ENCODE results near the gene TTC21A. TPM values are rescaled to one million over a fixed set of nuclear protein-coding genes. Genes with fewer than 3 reads are reported as not detected.

TTC21A gene
- total RNA-seq, 1 donor from 2014 or later, result 9.8 TPM

DNA sequence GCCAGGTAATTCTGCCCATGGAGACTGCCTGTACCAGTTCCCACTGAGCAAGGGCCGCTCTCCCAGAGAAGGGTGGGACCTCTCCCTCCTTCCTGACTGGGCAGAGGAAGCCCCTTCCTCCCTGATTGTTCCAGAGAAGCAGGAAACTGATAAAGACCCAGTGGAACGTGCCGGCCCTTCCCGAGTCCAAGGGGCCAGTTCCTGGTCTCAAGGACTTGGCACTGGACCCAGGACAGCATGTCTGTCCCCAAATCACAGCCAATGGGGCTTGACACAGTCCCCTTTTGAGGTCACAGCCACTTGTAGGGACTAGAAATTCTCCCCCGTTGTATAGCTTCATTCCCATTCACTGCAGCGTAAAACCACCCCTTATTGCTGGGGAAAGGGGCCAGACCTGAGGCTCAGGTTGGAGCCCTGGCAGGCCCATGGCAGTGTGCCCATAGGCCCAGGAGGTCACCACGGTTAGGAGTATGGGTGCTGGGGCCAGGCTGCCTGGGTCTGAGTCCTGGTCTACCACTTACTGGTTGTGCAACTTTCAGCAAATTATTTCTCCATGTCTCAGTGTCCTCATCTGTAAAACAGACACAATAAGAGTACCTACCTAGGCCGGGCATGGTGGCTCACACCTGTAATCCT lies 27.8 kb downstream of the TTC21A start:
- H3K27ac Mint-ChIP-seq, result no peak overlapping the region
- no peaks in the 10 kb centered on the region for H3K27me3 Mint-ChIP-seq
- TF ChIP-seq, protein P1, sequence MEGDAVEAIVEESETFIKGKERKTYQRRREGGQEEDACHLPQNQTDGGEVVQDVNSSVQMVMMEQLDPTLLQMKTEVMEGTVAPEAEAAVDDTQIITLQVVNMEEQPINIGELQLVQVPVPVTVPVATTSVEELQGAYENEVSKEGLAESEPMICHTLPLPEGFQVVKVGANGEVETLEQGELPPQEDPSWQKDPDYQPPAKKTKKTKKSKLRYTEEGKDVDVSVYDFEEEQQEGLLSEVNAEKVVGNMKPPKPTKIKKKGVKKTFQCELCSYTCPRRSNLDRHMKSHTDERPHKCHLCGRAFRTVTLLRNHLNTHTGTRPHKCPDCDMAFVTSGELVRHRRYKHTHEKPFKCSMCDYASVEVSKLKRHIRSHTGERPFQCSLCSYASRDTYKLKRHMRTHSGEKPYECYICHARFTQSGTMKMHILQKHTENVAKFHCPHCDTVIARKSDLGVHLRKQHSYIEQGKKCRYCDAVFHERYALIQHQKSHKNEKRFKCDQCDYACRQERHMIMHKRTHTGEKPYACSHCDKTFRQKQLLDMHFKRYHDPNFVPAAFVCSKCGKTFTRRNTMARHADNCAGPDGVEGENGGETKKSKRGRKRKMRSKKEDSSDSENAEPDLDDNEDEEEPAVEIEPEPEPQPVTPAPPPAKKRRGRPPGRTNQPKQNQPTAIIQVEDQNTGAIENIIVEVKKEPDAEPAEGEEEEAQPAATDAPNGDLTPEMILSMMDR (conservative IDR thresholded peaks at IDR 0.05), result no peak
- peaks cover 16% of the 10 kb centered on the region for H3K4me1 Mint-ChIP-seq (ENCODE audit: unreplicated experiment)
- no peak overlapping the region for H3K4me3 Mint-ChIP-seq
- DNase-seq (ENCODE audit: extremely low spot score, unreplicated experiment), result no peak
- H3K36me3 Mint-ChIP-seq, result peaks cover 16% of the 10 kb centered on the region
- no peaks in the 10 kb centered on the region for H3K9me3 Mint-ChIP-seq

DNA sequence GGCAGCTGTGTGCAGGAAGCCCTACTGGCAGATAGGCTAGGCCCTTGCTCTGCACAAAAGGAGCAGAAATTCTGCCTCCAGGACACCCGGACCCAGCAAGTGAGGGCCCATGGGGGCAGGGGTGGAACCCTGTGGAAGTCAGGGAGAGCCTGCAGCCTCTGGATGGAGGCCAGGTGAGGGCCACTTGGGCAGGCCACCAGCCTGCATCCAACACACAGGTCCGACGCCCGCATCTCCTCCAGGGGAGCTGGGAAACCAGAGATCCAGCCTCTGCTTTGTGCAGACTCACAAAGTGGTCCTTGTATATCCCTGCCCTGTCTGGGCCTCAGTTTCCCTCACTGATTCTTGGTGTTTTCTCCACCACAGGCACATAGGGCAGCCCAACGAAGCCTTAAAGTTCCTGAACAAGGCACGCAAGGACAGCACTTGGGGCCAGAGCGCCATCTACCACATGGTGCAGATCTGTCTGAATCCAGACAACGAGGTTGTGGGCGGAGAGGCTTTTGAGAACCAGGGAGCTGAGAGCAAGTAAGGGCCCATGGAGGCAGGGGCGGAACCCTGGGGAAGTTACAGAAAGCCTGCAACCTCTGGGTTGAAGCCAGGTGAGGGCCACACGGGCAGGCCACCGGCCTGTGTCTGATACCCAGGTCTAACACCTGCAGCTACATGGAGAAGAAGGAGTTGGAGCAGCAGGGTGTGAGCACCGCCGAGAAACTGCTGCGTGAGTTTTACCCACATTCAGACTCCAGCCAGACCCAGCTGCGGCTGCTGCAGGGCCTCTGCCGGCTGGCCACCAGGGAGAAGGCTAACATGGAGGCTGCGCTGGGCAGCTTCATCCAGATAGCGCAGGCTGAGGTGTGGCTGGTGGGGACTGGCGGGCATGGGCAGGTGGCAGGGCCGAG lies 29.3 kb downstream of the TTC21A start:
- Mint-ChIP-seq H3K4me3 (no peak overlapping the region), H3K9me3 (no peaks in the 10 kb centered on the region), H3K36me3 (peaks cover 16% of the 10 kb centered on the region), H3K27me3 (no peaks in the 10 kb centered on the region), H3K4me1 (ENCODE audit: unreplicated experiment) (peaks cover 10% of the 10 kb centered on the region), H3K27ac (no peak overlapping the region)
- no peak for DNase-seq (ENCODE audit: extremely low spot score, unreplicated experiment)
- TF ChIP-seq, protein P1 (conservative IDR thresholded peaks at IDR 0.05), result no peak

DNA sequence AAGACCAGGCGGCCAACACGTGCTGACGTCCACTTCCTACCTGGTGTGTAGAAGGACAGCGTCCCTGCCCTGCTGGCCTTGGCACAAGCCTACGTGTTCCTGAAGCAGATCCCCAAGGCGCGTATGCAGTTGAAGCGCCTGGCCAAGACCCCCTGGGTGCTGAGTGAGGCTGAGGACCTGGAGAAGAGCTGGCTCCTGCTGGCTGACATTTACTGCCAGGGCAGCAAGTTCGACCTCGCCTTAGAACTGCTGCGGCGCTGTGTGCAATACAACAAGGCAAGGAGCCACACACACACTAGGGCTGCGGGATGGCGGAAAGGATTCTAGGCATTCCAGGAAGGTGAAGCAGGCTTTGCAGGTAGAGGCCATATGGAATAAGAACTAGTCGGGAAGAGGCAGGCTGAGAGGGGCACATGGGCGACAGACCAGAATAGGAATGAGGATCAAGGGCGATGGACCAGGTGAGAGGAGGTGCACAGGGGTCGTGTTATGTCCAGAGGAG lies 30.0 kb downstream of the TTC21A start:
- Mint-ChIP-seq H3K4me3 (peak overlapping the region; percentile 19), H3K36me3 (peaks cover 16% of the 10 kb centered on the region), H3K4me1 (ENCODE audit: unreplicated experiment) (peaks cover 7% of the 10 kb centered on the region), H3K27me3 (no peaks in the 10 kb centered on the region), H3K27ac (no peak overlapping the region), H3K9me3 (no peaks in the 10 kb centered on the region)
- TF ChIP-seq, protein P1 (conservative IDR thresholded peaks at IDR 0.05), result no peak
- DNase-seq (ENCODE audit: extremely low spot score, unreplicated experiment), result no peak

DNA sequence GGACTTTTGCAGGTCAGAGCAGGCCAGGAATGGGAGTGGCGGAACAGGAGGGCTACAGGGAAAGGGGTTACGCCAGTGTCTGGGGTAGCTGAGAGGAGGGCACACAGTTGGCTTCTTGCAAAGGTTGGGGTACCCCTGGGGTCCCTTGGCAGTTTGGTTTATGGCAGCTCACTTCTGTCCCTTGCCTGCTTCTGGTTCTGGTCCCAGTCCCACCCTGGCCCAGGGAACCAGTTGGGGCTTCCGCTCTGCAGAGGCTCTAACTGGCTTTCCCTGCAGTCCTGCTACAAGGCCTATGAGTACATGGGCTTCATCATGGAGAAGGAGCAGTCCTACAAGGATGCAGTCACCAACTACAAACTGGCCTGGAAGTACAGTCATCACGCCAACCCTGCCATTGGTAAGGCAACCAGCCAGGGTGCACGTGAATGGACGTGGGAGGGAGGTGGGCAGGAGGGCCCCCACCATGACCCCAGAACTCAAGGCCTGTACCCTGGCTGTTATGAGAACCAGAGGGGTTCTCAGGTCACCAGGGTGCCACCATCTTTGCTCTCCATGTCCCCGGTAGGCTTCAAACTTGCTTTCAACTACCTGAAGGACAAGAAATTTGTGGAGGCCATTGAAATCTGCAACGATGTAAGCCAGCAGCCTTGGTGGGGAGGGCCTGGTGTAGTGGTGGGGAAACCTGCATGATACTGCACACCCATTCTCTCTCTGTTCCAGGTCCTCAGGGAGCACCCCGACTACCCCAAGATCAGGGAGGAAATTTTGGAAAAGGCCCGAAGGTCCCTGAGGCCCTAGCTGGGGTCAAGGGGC lies 30.7 kb downstream of the TTC21A start:
- Mint-ChIP-seq H3K27me3 (no peaks in the 10 kb centered on the region), H3K36me3 (peaks cover 19% of the 10 kb centered on the region), H3K4me3 (no peak overlapping the region), H3K9me3 (no peaks in the 10 kb centered on the region), H3K27ac (no peak overlapping the region), H3K4me1 (ENCODE audit: unreplicated experiment) (peaks cover 6% of the 10 kb centered on the region)
- TF ChIP-seq, protein P1 (conservative IDR thresholded peaks at IDR 0.05), result no peak
- DNase-seq (ENCODE audit: extremely low spot score, unreplicated experiment), result no peak

DNA sequence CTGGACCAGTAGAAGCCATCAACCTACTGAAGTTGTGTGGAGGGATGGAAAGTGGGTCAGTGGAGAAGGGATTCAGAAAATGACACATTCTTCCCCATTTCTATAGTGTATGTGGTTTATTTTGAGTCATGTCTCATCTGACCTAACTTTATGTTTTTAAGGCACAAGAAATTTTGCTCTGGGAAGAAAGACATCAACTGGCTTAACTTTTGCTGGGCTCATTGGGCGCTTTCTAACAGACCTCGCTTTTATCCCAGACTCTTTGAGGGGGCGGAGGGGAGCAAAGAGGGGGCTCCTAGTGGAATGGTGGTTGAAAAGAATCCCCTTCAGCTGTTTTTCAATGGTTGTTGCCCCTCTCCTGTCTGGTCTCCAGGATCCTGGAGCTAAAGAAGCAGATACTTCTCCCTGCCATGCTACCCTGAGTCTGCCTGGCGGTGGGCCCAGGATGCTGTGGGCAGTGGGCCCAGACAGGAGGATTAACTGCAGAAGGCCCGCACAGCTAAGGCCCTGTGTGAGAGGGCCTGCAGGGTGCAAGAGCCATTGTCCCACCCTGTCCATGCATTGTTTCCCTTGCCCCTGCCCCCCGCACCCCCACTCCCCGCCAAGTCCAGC lies 31.4 kb downstream of the TTC21A start:
- H3K27ac Mint-ChIP-seq, result no peak overlapping the region
- TF ChIP-seq, protein P1 (conservative IDR thresholded peaks at IDR 0.05), result no peak
- no peak for DNase-seq (ENCODE audit: extremely low spot score, unreplicated experiment)
- H3K9me3 Mint-ChIP-seq, result no peaks in the 10 kb centered on the region
- peaks cover 6% of the 10 kb centered on the region for H3K4me1 Mint-ChIP-seq (ENCODE audit: unreplicated experiment)
- H3K27me3 Mint-ChIP-seq, result no peaks in the 10 kb centered on the region
- H3K36me3 Mint-ChIP-seq, result peaks cover 15% of the 10 kb centered on the region
- no peak overlapping the region for H3K4me3 Mint-ChIP-seq
